HepG2 (cell line): ENCODE measurements around the gene SLC16A6. TPM values are rescaled to one million over a fixed set of nuclear protein-coding genes. Genes with fewer than 3 reads are reported as not detected.

ENCODE experiments used
- ATAC-seq: fragments of 200-7000 bp; cut with Tn5 transposase; 3 replicates; pipeline ENCODE4 v1.9.1; 2020; ENCODE audit warnings: mild to moderate bottlenecking, moderate library complexity
- BruUV-seq: library from RNA; stranded (reverse); fragments of 400-500 nt; replicated peaks from 2 replicates; lab custom pipeline; 2021; lab: Mats Ljungman, UMichigan
- CTCF ChIA-PET: fragments of 300-600 bp; formaldehyde crosslinking; extraction: SDS; loops from one replicate; lab custom pipeline; 2021; ENCODE audit warnings: low total read pairs, inconsistent platforms, low intra/inter-chr PET ratio; lab: Yijun Ruan, JAX
- POLR2A ChIA-PET: fragments of 350-600 bp; sonication (Branson Sonifier 250); formaldehyde crosslinking; loops from one replicate; lab custom pipeline; 2020; ENCODE audit warnings: antibody characterized with exemption, inconsistent platforms; lab: Yijun Ruan, JAX
- DNase-seq: peaks from one replicate; pipeline ENCODE4 v3.0.0-alpha.2; 2015; ENCODE audit warnings: low spot score
- FAIRE-seq: peaks from 3 replicates; lab custom pipeline; 2011; peaks lifted over from hg19 to GRCh38; lab: Jason Lieb, UNC
- H2AFZ ChIP-seq: one replicate; pipeline ENCODE4 v1.6.1; 2011; ENCODE audit warnings: low read length, inconsistent platforms
- H3K27ac ChIP-seq: fragments of 300-600 bp; 3 replicates; pipeline ENCODE4 v1.8.0; 2011; ENCODE audit warnings: mixed run types, mild to moderate bottlenecking, mixed read lengths, low read length, inconsistent platforms; ENCODE audit not compliant: insufficient read depth; ENCODE audit errors: extremely low read length
- H3K27me3 ChIP-seq, 2 experiments: fragments of 200-600 bp in 1 of 2; 2 replicates in 1 of 2; 3 replicates in 1 of 2; pipeline versions ENCODE4 v1.6.0 to v1.8.0; 2011; ENCODE audit warnings: low read length in 2 of 2, mild to moderate bottlenecking in 2 of 2, moderate library complexity in 2 of 2, inconsistent platforms in 1 of 2; ENCODE audit not compliant: insufficient read depth in 2 of 2, control insufficient read depth in 1 of 2
- H3K36me3 ChIP-seq, 2 experiments: fragments of 200-600 bp in 1 of 2; replicated peaks in 1 of 2; 2 replicates in 1 of 2; 3 replicates in 1 of 2; pipeline versions ENCODE4 v1.5.1 to v1.8.0; 2011; ENCODE audit warnings: low read length in 2 of 2, inconsistent platforms in 1 of 2; ENCODE audit not compliant: insufficient read depth in 2 of 2, control insufficient read depth in 1 of 2
- H3K4me1 ChIP-seq: 2 replicates; pipeline ENCODE4 v1.5.1; 2012; ENCODE audit warnings: low read length, inconsistent platforms; ENCODE audit not compliant: insufficient read depth
- H3K4me2 ChIP-seq: 2 replicates; pipeline ENCODE4 v1.6.0; 2011; ENCODE audit warnings: low read depth, low read length, inconsistent platforms
- H3K4me3 ChIP-seq, 3 experiments: fragments of 200-600 bp in 1 of 3; sonication (generic), shearing (Covaris generic) in 1 of 3; replicated peaks in 1 of 3; 2 replicates each; pipeline ENCODE4 v1.5.1; 2011 to 2016; ENCODE audit warnings: low read length in 3 of 3, inconsistent platforms in 2 of 3, low read depth in 2 of 3, mild to moderate bottlenecking in 2 of 3, control low read depth in 1 of 3, mixed read lengths in 1 of 3; ENCODE audit not compliant: insufficient read depth in 1 of 3
- H3K79me2 ChIP-seq: one replicate; pipeline ENCODE4 v1.6.1; 2011; ENCODE audit warnings: low read length, inconsistent platforms; ENCODE audit not compliant: insufficient read depth
- H3K9ac ChIP-seq: 2 replicates; pipeline ENCODE4 v1.6.0; 2011; ENCODE audit warnings: mild to moderate bottlenecking, low read depth, low read length, inconsistent platforms; ENCODE audit not compliant: insufficient read depth
- H3K9me3 ChIP-seq: 2 replicates; pipeline ENCODE4 v1.5.1; 2012; ENCODE audit warnings: mild to moderate bottlenecking, low read length
- H4K20me1 ChIP-seq: 2 replicates; pipeline ENCODE4 v1.6.0; 2011; ENCODE audit warnings: inconsistent platforms, mild to moderate bottlenecking, low read length, moderate library complexity; ENCODE audit not compliant: insufficient read depth
- CCAR2 ChIP-seq: fragments of 200-400 bp; formaldehyde crosslinking; optimal IDR thresholded peaks from 2 replicates; pipeline ENCODE3; 2018; ENCODE audit warnings: low read depth, mild to moderate bottlenecking, low read length, moderate library complexity
- FOSL2 ChIP-seq: sonication (generic); formaldehyde crosslinking; IDR thresholded peaks from 2 replicates; pipeline ENCODE4 v1.4.0; 2020; ENCODE audit warnings: missing genetic modification reagents
- FOXM1 ChIP-seq: sonication (generic); formaldehyde crosslinking; IDR thresholded peaks from 2 replicates; pipeline ENCODE4 v1.5.0; 2020; ENCODE audit warnings: missing genetic modification reagents
- GABPA ChIP-seq, 2 experiments: IDR thresholded peaks; 2 replicates each; pipeline ENCODE4 v1.6.1; 2011 to 2016; ENCODE audit warnings: low read depth in 2 of 2, low read length in 1 of 2, missing biosample characterization in 1 of 2, missing genetic modification characterization in 1 of 2
- HINFP ChIP-seq: sonication (generic); formaldehyde crosslinking; IDR thresholded peaks from 2 replicates; pipeline ENCODE4 v1.4.0; 2020; ENCODE audit warnings: low read depth, mild to moderate bottlenecking, missing genetic modification reagents
- HOXA3 ChIP-seq: sonication (generic); formaldehyde crosslinking; IDR thresholded peaks from 2 replicates; pipeline ENCODE4 v1.5.0; 2020; ENCODE audit warnings: missing genetic modification reagents
- KAT8 ChIP-seq: IDR thresholded peaks from 2 replicates; pipeline ENCODE4 v1.6.1; 2016; ENCODE audit warnings: missing genetic modification reagents, missing compliant biosample characterization
- KLF9 ChIP-seq: IDR thresholded peaks from 2 replicates; pipeline ENCODE4 v1.6.1; 2016; ENCODE audit warnings: low read depth
- MLLT10 ChIP-seq: sonication (generic); formaldehyde crosslinking; IDR thresholded peaks from 2 replicates; pipeline ENCODE4 v1.4.0; 2020; ENCODE audit warnings: missing genetic modification reagents
- RERE ChIP-seq: IDR thresholded peaks from 2 replicates; pipeline ENCODE4 v1.6.1; 2016; ENCODE audit warnings: low read depth, missing genetic modification reagents, missing compliant biosample characterization
- RNF2 ChIP-seq: fragments of 450-650 bp; conservative IDR thresholded peaks from 2 replicates; pipeline ENCODE4 v1.6.1; 2016; ENCODE audit warnings: low read depth
- TRAFD1 ChIP-seq: sonication (generic); formaldehyde crosslinking; IDR thresholded peaks from 2 replicates; pipeline ENCODE4 v1.5.1; 2020; ENCODE audit warnings: missing genetic modification reagents, mild to moderate bottlenecking, borderline replicate concordance
- ZBTB8A ChIP-seq: sonication (generic); formaldehyde crosslinking; IDR thresholded peaks from 2 replicates; pipeline ENCODE4 v1.4.0; 2020; ENCODE audit warnings: mild to moderate bottlenecking, low read depth, missing genetic modification reagents, borderline replicate concordance
- ZNF260 ChIP-seq: sonication (generic); formaldehyde crosslinking; IDR thresholded peaks from 2 replicates; pipeline ENCODE4 v1.4.0; 2020; ENCODE audit warnings: missing genetic modification reagents, low read depth, mild to moderate bottlenecking, borderline replicate concordance
- ZNF331 ChIP-seq: sonication (generic); formaldehyde crosslinking; IDR thresholded peaks from 2 replicates; pipeline ENCODE4 v1.4.0; 2020; ENCODE audit warnings: missing genetic modification reagents
- ZNF451 ChIP-seq: sonication (generic); formaldehyde crosslinking; IDR thresholded peaks from 2 replicates; pipeline ENCODE4 v1.5.0; 2020; ENCODE audit warnings: mild to moderate bottlenecking, missing genetic modification reagents
- ZNF558 ChIP-seq: sonication (generic); formaldehyde crosslinking; IDR thresholded peaks from 2 replicates; pipeline ENCODE4 v1.9.0; 2022; ENCODE audit warnings: mild to moderate bottlenecking, missing genetic modification reagents, borderline replicate concordance
- ZNF879 ChIP-seq: sonication (generic); formaldehyde crosslinking; IDR thresholded peaks from 2 replicates; pipeline ENCODE4 v1.8.1; 2023; ENCODE audit warnings: missing genetic modification reagents
- WGBS: methylation state at CpG from one replicate; pipeline ENCODE4 v1.1.6; 2017; ENCODE audit warnings: low lambda C conversion rate; 5-methylcytosine and 5-hydroxymethylcytosine counted together
- in situ Hi-C: cut with HindIII; loops from 2 replicates; pipeline ENCODE4 v1.10.0; 2017; ENCODE audit warnings: low pct_unique_long_range_greater_than_20kb; ENCODE audit not compliant: extremely low pct_ligation_motif_present
- intact Hi-C: fragments of 100-400 bp; cut with micrococcal nuclease; formaldehyde crosslinking; loops from one replicate; pipeline ENCODE4 v1.10.0; 2022; ENCODE audit not compliant: unreplicated experiment
- polyA plus RNA-seq, 8 experiments: library from polyadenylated mRNA; depleted of rRNA in 3 of 8; stranded (reverse) in 7 of 8; unstranded in 1 of 8; fragments of >200 nt; fragmentation: Illumina TruSeq in 4 of 8; extraction: Trizol in 4 of 8; gene quantifications; 2 replicates each; pipeline versions ENCODE4 v1.2.1 to v1.2.3, GENCODE V29; 2011 to 2016; ENCODE audit warnings: low read depth in 4 of 8, missing spikeins in 1 of 8, mixed read lengths in 1 of 8; ENCODE audit not compliant: insufficient read depth in 1 of 8
- total RNA-seq, 5 experiments: library from RNA; depleted of rRNA; stranded (reverse); fragments of >200 nt; fragmentation: Illumina TruSeq; extraction: Trizol; gene quantifications; 2 replicates each; pipeline ENCODE4 v1.2.3, GENCODE V29; 2016; ENCODE audit warnings: low read depth in 1 of 5

SLC16A6 gene
- total and polyA plus RNA-seq, 2 of the 13 experiments (the other 11 are each of a cell fraction or from before 2014, with no cell fraction given) = 1.1 to 44.7 TPM

GRCh38 chr17:68325961-68326360, 35.0 kb upstream of the SLC16A6 start:
- Histone ChIP-seq H3K27me3 (no peaks in the 10 kb centered on the region), H3K79me2 (no peaks in the 10 kb centered on the region), H4K20me1 (no peaks in the 10 kb centered on the region), H3K9ac (no peak overlapping the region), H3K27ac (no peak overlapping the region), H3K4me2 (no peak overlapping the region), H2AFZ (no peak overlapping the region), H3K4me3 (no peak overlapping the region), H3K36me3 (no peaks in the 10 kb centered on the region), H3K9me3 (no peaks in the 10 kb centered on the region), H3K4me1 (peaks cover 15% of the 10 kb centered on the region)
- no peak for ATAC-seq
- no TSS peak for BruUV-seq
- TF ChIP-seq ZNF451 (CRISPR knock-in tag) (no peak), RERE (CRISPR knock-in tag) (no peak), FOXM1 (CRISPR knock-in tag) (no peak), ZNF331 (no peak), TRAFD1 (CRISPR knock-in tag) (no peak), ZNF260 (CRISPR knock-in tag) (no peak), MLLT10 (CRISPR knock-in tag) (no peak), ZNF879 (no peak), ZBTB8A (no peak), ZNF558 (CRISPR knock-in tag) (no peak), CCAR2 (no peak), GABPA (IDR thresholded peaks at IDR 0.05; ENCODE audit: low read depth, low read length) (no peak), GABPA (CRISPR knock-in tag; IDR thresholded peaks at IDR 0.05; ENCODE audit: low read depth) (no peak), KAT8 (CRISPR knock-in tag) (no peak), RNF2 (no peak), KLF9 (CRISPR knock-in tag) (no peak), FOSL2 (CRISPR knock-in tag) (no peak), HOXA3 (CRISPR knock-in tag) (no peak), HINFP (CRISPR knock-in tag) (no peak)
- in situ Hi-C loops = no loop called here
- ChIA-PET CTCF (no interaction called here), POLR2A (no interaction called here)
- FAIRE-seq = no peak
- intact Hi-C loops = no loop called here
- WGBS = 92% methylated on average over 5 of the region's 5 CpGs
- DNase-seq = no peak
